Measurements from ENCODE around the gene MTCL1.

- no peak for TF ChIP-seq FOXM1 (IDR thresholded peaks at IDR 0.05; ENCODE audit: borderline replicate concordance, low read depth)
- TF ChIP-seq REST (IDR thresholded peaks at IDR 0.05; ENCODE audit: low read depth), result no peak
- TF ChIP-seq, protein P1, sequence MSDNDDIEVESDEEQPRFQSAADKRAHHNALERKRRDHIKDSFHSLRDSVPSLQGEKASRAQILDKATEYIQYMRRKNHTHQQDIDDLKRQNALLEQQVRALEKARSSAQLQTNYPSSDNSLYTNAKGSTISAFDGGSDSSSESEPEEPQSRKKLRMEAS (IDR thresholded peaks at IDR 0.05), result no peak
These were observed 46.3 kb downstream of the MTCL1 start for GRCh38 chr18:8751692-8752091.

Data from Ishikawa (cell line).